WERI-Rb-1 (cell line): ENCODE results near the gene VWA3B.

Experiments used
- DNase-seq: peaks from one replicate; pipeline ENCODE4 v3.0.0-alpha.2; 2020
- H3K27ac ChIP-seq: fragments of 250-450 bp; sonication (Bioruptor Pico); 2 replicates; pipeline ENCODE4 v1.5.1; 2020; ENCODE audit warnings: mild to moderate bottlenecking, moderate library complexity
- H3K27me3 ChIP-seq: fragments of 250-450 bp; sonication (Bioruptor Pico); 2 replicates; pipeline ENCODE4 v1.5.1; 2021; ENCODE audit warnings: mild to moderate bottlenecking, low read depth, moderate library complexity; ENCODE audit not compliant: insufficient read depth, severe bottlenecking
- H3K36me3 ChIP-seq: fragments of 250-450 bp; sonication (Bioruptor Pico); 2 replicates; pipeline ENCODE4 v1.5.1; 2020; ENCODE audit warnings: mild to moderate bottlenecking, moderate library complexity
- H3K4me3 ChIP-seq: 2 replicates; pipeline ENCODE4 v1.5.1; 2011; ENCODE audit warnings: low read depth, mild to moderate bottlenecking, control low read depth, low read length
- H3K9me3 ChIP-seq: fragments of 250-450 bp; sonication (Bioruptor Pico); 2 replicates; pipeline ENCODE4 v1.5.1; 2021; ENCODE audit warnings: mild to moderate bottlenecking, moderate library complexity; ENCODE audit not compliant: severe bottlenecking
- CTCF ChIP-seq: IDR thresholded peaks from 2 replicates; pipeline ENCODE4 v1.5.1; 2011; ENCODE audit warnings: low read depth, mild to moderate bottlenecking, control low read depth, inconsistent platforms, low read length

VWA3B gene

GRCh38 chr2:98102878-98103277 lies 15.9 kb downstream of the VWA3B start:
- Histone ChIP-seq H3K4me3 (no peak overlapping the region), H3K9me3 (peaks cover 20% of the 10 kb centered on the region), H3K36me3 (no peaks in the 10 kb centered on the region), H3K27ac (no peak overlapping the region), H3K27me3 (no peaks in the 10 kb centered on the region)
- no peak for DNase-seq
- no peak for TF ChIP-seq CTCF

GRCh38 chr2:98108110-98108509 lies 21.1 kb downstream of the VWA3B start:
- Histone ChIP-seq H3K27ac (no peak overlapping the region), H3K9me3 (peaks cover 9% of the 10 kb centered on the region), H3K27me3 (no peaks in the 10 kb centered on the region), H3K36me3 (no peaks in the 10 kb centered on the region), H3K4me3 (no peak overlapping the region)
- no peak for DNase-seq
- no peak for TF ChIP-seq CTCF

- no peak overlapping the region for H3K4me3 ChIP-seq
- H3K36me3 ChIP-seq: no peaks in the 10 kb centered on the region
- H3K27me3 ChIP-seq: no peaks in the 10 kb centered on the region
- no peak for DNase-seq
- no peaks in the 10 kb centered on the region for H3K9me3 ChIP-seq
- TF ChIP-seq CTCF: no peak
- no peak overlapping the region for H3K27ac ChIP-seq
These were observed 23.8 kb downstream of the VWA3B start for GRCh38 chr2:98110741-98111140.

- TF ChIP-seq CTCF: no peak
- Histone ChIP-seq H3K4me3 (no peak overlapping the region), H3K9me3 (no peaks in the 10 kb centered on the region), H3K27ac (no peak overlapping the region), H3K36me3 (no peaks in the 10 kb centered on the region), H3K27me3 (no peaks in the 10 kb centered on the region)
- no peak for DNase-seq
These were observed 27.8 kb downstream of the VWA3B start for GRCh38 chr2:98114643-98115330.

- no peak for DNase-seq
- Histone ChIP-seq H3K36me3 (no peaks in the 10 kb centered on the region), H3K4me3 (no peak overlapping the region), H3K27ac (no peak overlapping the region), H3K27me3 (no peaks in the 10 kb centered on the region), H3K9me3 (no peaks in the 10 kb centered on the region)
- TF ChIP-seq CTCF: no peak
These were observed 31.2 kb downstream of the VWA3B start for GRCh38 chr2:98118161-98118560.

- no peaks in the 10 kb centered on the region for H3K36me3 ChIP-seq
- no peak for DNase-seq
- no peak overlapping the region for H3K4me3 ChIP-seq
- no peaks in the 10 kb centered on the region for H3K27me3 ChIP-seq
- no peak overlapping the region for H3K27ac ChIP-seq
- H3K9me3 ChIP-seq: no peaks in the 10 kb centered on the region
- no peak for TF ChIP-seq CTCF
These were observed 31.9 kb downstream of the VWA3B start for GRCh38 chr2:98118852-98119251.
